Calu3 (cell line): ENCODE results near the gene ADSS2. TPM values are rescaled to one million over a fixed set of nuclear protein-coding genes. Genes with fewer than 3 reads are reported as not detected.
A peak's percentile ranks its signal among the peaks of the same experiment; 100 is the strongest.

Experiments used
- BruUV-seq: library from RNA; stranded (reverse); fragments of 400-500 nt; replicated peaks from 2 replicates; lab custom pipeline; 2021; lab: Mats Ljungman, UMichigan
- CTCF ChIA-PET: fragments of 300-600 bp; sonication (Branson Sonifier 250); formaldehyde crosslinking; loops from one replicate; lab custom pipeline; 2022; ENCODE audit warnings: antibody characterized with exemption; lab: Charles Lee
- DNase-seq: peaks from one replicate; pipeline ENCODE4 v3.0.0; 2022
- H3K27ac Mint-ChIP-seq: one replicate; pipeline ENCODE4 v1.8.0; 2022; ENCODE audit warnings: mixed read lengths; ENCODE audit not compliant: unreplicated experiment
- H3K27me3 Mint-ChIP-seq: one replicate; pipeline ENCODE4 v1.8.0; 2022; ENCODE audit warnings: mixed read lengths; ENCODE audit not compliant: unreplicated experiment
- H3K36me3 Mint-ChIP-seq: one replicate; pipeline ENCODE4 v1.8.0; 2022; ENCODE audit warnings: mild to moderate bottlenecking, moderate library complexity, mixed read lengths; ENCODE audit not compliant: insufficient read depth, unreplicated experiment
- H3K4me1 Mint-ChIP-seq: one replicate; pipeline ENCODE4 v1.8.0; 2022; ENCODE audit warnings: mild to moderate bottlenecking, low read depth, mixed read lengths; ENCODE audit not compliant: unreplicated experiment
- H3K4me3 Mint-ChIP-seq: one replicate; pipeline ENCODE4 v1.8.0; 2022; ENCODE audit warnings: mild to moderate bottlenecking, low read depth, moderate library complexity, mixed read lengths; ENCODE audit not compliant: unreplicated experiment
- H3K9me3 Mint-ChIP-seq: one replicate; pipeline ENCODE4 v1.8.0; 2022; ENCODE audit warnings: low read depth, mixed read lengths; ENCODE audit not compliant: unreplicated experiment
- CTCF ChIP-seq: fragments of 200-600 bp; IDR thresholded peaks from one replicate; pipeline ENCODE4 v1.8.0; 2022; ENCODE audit warnings: antibody characterized with exemption; ENCODE audit not compliant: unreplicated experiment
- intact Hi-C: fragments of 100-400 bp; cut with micrococcal nuclease; formaldehyde crosslinking; loops from one replicate; pipeline ENCODE4 v1.10.0; 2022; ENCODE audit not compliant: unreplicated experiment
- total RNA-seq: library from RNA; stranded (reverse); gene quantifications from 2 replicates; pipeline ENCODE4 v1.2.3, GENCODE V29; 2022

ADSS2 gene
- total RNA-seq, 1 experiment from 2014 or later: 68.3 TPM

- Mint-ChIP-seq H3K27me3 (no peaks in the 10 kb centered on the region), H3K9me3 (peaks cover 2% of the 10 kb centered on the region), H3K4me1 (peaks cover 31% of the 10 kb centered on the region), H3K4me3 (peak within 1 kb of the TSS; percentile 63), H3K27ac (peak within 1 kb of the TSS; percentile 66), H3K36me3 (peaks cover 16% of the 10 kb centered on the region)
- CTCF ChIA-PET: interaction anchor here (0.7 kb wide), 1 partner anchor 138 kb away, joined by 3 read pairs; no protein-coding TSS in a partner anchor
- intact Hi-C loops: no loop called here
- peak; percentile 91 for DNase-seq
- TF ChIP-seq CTCF: no peak
- BruUV-seq: TSS peak; percentile 36
These were observed 9.7 kb upstream of the ADSS2 start, which contains the start of gene CATSPERE for GRCh38 chr1:244461245-244462071. TSS of gene CATSPERE (plus strand) at chr1:244461273. CDS start at chr1:244461430, 157 bp downstream.

- CTCF ChIA-PET: no interaction called here
- intact Hi-C loops: no loop called here
- DNase-seq: no peak
- H3K36me3 Mint-ChIP-seq: peaks cover 16% of the 10 kb centered on the region
- peak overlapping the region; percentile 66 for H3K27ac Mint-ChIP-seq
- no peak for TF ChIP-seq CTCF
- peaks cover 2% of the 10 kb centered on the region for H3K9me3 Mint-ChIP-seq
- BruUV-seq: no TSS peak
- no peak overlapping the region for H3K4me3 Mint-ChIP-seq
- H3K27me3 Mint-ChIP-seq: no peaks in the 10 kb centered on the region
- peaks cover 38% of the 10 kb centered on the region for H3K4me1 Mint-ChIP-seq
These were observed 8.5 kb upstream of the ADSS2 start for GRCh38 chr1:244460197-244460596.

GRCh38 chr1:244458781-244459180 lies 7.1 kb upstream of the ADSS2 start:
- no peak overlapping the region for H3K27ac Mint-ChIP-seq

GRCh38 chr1:244456586-244456985 lies 4.9 kb upstream of the ADSS2 start:
- H3K4me1 Mint-ChIP-seq: peaks cover 62% of the 10 kb centered on the region
- CTCF ChIA-PET: interaction anchor here (0.6 kb wide), 1 partner anchor 686 kb away, joined by 4 read pairs; no protein-coding TSS in a partner anchor
- peaks cover 27% of the 10 kb centered on the region for H3K36me3 Mint-ChIP-seq
- BruUV-seq: no TSS peak
- DNase-seq: no peak
- H3K9me3 Mint-ChIP-seq: peaks cover 2% of the 10 kb centered on the region
- no peak for TF ChIP-seq CTCF
- intact Hi-C loops: loop anchor here (10.0 kb wide), 1 partner anchor 198 kb away; the partner anchor contains the start of gene DESI2
- H3K4me3 Mint-ChIP-seq: no peak overlapping the region
- no peaks in the 10 kb centered on the region for H3K27me3 Mint-ChIP-seq
- no peak overlapping the region for H3K27ac Mint-ChIP-seq

More at GRCh38 chr1:244458781-244459180, 7.1 kb upstream of the ADSS2 start:
- Mint-ChIP-seq H3K4me3 (no peak overlapping the region), H3K4me1 (peaks cover 52% of the 10 kb centered on the region), H3K9me3 (peaks cover 2% of the 10 kb centered on the region), H3K27me3 (no peaks in the 10 kb centered on the region), H3K36me3 (peaks cover 21% of the 10 kb centered on the region)
- no peak for DNase-seq
- no peak for TF ChIP-seq CTCF
- intact Hi-C loops: loop anchor here (10.0 kb wide), 1 partner anchor 196 kb away; the partner anchor contains the start of gene DESI2
- CTCF ChIA-PET: interaction anchor here (0.7 kb wide), 1 partner anchor 163 kb away, joined by 5 read pairs; no protein-coding TSS in a partner anchor
- BruUV-seq: no TSS peak
